ENCODE data around the gene FBXO46. TPM values are rescaled to one million over a fixed set of nuclear protein-coding genes. Genes with fewer than 3 reads are reported as not detected.

The FBXO46 gene
- polyA plus RNA-seq, 1 of the 3 experiments (the other 2 are of a cell fraction) = 5.6 TPM

DNA sequence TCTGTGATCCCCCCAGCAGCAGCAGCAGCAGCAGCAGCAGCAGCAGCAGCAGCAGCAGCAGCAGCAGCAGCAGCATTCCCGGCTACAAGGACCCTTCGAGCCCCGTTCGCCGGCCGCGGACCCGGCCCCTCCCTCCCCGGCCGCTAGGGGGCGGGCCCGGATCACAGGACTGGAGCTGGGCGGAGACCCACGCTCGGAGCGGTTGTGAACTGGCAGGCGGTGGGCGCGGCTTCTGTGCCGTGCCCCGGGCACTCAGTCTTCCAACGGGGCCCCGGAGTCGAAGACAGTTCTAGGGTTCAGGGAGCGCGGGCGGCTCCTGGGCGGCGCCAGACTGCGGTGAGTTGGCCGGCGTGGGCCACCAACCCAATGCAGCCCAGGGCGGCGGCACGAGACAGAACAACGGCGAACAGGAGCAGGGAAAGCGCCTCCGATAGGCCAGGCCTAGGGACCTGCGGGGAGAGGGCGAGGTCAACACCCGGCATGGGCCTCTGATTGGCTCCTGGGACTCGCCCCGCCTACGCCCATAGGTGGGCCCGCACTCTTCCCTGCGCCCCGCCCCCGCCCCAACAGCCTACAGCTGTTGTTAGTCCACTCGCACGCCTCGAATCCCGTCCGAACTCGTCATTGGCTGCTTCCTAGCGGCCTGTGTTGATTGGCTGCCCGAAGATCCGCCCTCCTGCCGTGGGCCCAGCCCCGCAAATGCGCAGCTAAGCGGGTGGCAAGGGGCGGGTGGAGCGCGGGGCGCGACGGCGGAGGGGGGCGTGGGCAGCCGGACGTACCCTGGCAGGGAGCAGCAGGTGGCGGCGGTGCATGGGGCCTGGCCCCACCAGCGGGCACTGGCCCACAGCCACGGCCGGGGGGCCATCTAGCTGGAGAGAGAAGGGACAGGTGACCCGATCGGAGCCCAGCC, 39.8 kb upstream of the FBXO46 start (continued):
- TF ChIP-seq, protein P1, sequence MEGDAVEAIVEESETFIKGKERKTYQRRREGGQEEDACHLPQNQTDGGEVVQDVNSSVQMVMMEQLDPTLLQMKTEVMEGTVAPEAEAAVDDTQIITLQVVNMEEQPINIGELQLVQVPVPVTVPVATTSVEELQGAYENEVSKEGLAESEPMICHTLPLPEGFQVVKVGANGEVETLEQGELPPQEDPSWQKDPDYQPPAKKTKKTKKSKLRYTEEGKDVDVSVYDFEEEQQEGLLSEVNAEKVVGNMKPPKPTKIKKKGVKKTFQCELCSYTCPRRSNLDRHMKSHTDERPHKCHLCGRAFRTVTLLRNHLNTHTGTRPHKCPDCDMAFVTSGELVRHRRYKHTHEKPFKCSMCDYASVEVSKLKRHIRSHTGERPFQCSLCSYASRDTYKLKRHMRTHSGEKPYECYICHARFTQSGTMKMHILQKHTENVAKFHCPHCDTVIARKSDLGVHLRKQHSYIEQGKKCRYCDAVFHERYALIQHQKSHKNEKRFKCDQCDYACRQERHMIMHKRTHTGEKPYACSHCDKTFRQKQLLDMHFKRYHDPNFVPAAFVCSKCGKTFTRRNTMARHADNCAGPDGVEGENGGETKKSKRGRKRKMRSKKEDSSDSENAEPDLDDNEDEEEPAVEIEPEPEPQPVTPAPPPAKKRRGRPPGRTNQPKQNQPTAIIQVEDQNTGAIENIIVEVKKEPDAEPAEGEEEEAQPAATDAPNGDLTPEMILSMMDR (IDR thresholded peaks at IDR 0.05) = peak; percentile 89
- TF ChIP-seq RCOR1 (IDR thresholded peaks at IDR 0.05; ENCODE audit: low read length) (no peak), JUND (IDR thresholded peaks at IDR 0.05) (no peak), POLR2AphosphoS5 (IDR thresholded peaks at IDR 0.05; ENCODE audit: low read depth, low read length) (peak; percentile 13; the same call in 1 of the 2 replicates), FOSL2 (IDR thresholded peaks at IDR 0.05; ENCODE audit: borderline replicate concordance, low read depth) (no peak), FOXJ3 (CRISPR knock-in tag; IDR thresholded peaks at IDR 0.05) (peak; percentile 63; the same call in 1 of the 2 replicates), SIN3A (IDR thresholded peaks at IDR 0.05; ENCODE audit: borderline replicate concordance, low read depth, low read length) (peak; percentile 50), MXI1 (IDR thresholded peaks at IDR 0.05; ENCODE audit: low read depth, low read length) (peak; percentile 29), GATA2 (CRISPR knock-in tag; IDR thresholded peaks at IDR 0.05) (no peak), ELF1 (IDR thresholded peaks at IDR 0.05) (no peak; the same call in 1 of the 2 replicates), RAD21 (IDR thresholded peaks at IDR 0.05; ENCODE audit: low read length) (peak; percentile 73), TAF1 (IDR thresholded peaks at IDR 0.05; ENCODE audit: borderline replicate concordance, low read depth, low read length) (0 out of 2 replicates have a peak, but pooled peaks have one; percentile 26), NFIC (IDR thresholded peaks at IDR 0.05; ENCODE audit: borderline replicate concordance) (no peak), GABPA (IDR thresholded peaks at IDR 0.05; ENCODE audit: low read depth) (no peak), MEF2A (IDR thresholded peaks at IDR 0.05; ENCODE audit: borderline replicate concordance, low read depth) (no peak; the same call in 1 of the 2 replicates), CHD2 (IDR thresholded peaks at IDR 0.05; ENCODE audit: low read length, partially characterized antibody) (peak; percentile 82), EZH2phosphoT487 (IDR thresholded peaks at IDR 0.05; ENCODE audit: borderline replicate concordance, low read depth) (no peak), RFX5 (IDR thresholded peaks at IDR 0.05; ENCODE audit: low read length) (peak; percentile 64), EP300 (IDR thresholded peaks at IDR 0.05; ENCODE audit: borderline replicate concordance in 1 of 2, low read depth in 1 of 2, low read length in 1 of 2) (no peak; a peak in 1 of 4 replicates)
- TF ChIP-seq, protein P2, sequence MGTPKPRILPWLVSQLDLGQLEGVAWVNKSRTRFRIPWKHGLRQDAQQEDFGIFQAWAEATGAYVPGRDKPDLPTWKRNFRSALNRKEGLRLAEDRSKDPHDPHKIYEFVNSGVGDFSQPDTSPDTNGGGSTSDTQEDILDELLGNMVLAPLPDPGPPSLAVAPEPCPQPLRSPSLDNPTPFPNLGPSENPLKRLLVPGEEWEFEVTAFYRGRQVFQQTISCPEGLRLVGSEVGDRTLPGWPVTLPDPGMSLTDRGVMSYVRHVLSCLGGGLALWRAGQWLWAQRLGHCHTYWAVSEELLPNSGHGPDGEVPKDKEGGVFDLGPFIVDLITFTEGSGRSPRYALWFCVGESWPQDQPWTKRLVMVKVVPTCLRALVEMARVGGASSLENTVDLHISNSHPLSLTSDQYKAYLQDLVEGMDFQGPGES (IDR thresholded peaks at IDR 0.05; ENCODE audit: low read depth, low read length) = no peak
- TF ChIP-seq, protein P3, sequence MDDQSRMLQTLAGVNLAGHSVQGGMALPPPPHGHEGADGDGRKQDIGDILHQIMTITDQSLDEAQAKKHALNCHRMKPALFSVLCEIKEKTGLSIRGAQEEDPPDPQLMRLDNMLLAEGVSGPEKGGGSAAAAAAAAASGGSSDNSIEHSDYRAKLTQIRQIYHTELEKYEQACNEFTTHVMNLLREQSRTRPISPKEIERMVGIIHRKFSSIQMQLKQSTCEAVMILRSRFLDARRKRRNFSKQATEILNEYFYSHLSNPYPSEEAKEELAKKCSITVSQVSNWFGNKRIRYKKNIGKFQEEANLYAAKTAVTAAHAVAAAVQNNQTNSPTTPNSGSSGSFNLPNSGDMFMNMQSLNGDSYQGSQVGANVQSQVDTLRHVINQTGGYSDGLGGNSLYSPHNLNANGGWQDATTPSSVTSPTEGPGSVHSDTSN (IDR thresholded peaks at IDR 0.05) = peak; percentile 88
- TF ChIP-seq, protein P4, sequence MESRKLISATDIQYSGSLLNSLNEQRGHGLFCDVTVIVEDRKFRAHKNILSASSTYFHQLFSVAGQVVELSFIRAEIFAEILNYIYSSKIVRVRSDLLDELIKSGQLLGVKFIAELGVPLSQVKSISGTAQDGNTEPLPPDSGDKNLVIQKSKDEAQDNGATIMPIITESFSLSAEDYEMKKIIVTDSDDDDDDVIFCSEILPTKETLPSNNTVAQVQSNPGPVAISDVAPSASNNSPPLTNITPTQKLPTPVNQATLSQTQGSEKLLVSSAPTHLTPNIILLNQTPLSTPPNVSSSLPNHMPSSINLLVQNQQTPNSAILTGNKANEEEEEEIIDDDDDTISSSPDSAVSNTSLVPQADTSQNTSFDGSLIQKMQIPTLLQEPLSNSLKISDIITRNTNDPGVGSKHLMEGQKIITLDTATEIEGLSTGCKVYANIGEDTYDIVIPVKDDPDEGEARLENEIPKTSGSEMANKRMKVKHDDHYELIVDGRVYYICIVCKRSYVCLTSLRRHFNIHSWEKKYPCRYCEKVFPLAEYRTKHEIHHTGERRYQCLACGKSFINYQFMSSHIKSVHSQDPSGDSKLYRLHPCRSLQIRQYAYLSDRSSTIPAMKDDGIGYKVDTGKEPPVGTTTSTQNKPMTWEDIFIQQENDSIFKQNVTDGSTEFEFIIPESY (IDR thresholded peaks at IDR 0.05; ENCODE audit: borderline replicate concordance, low read depth) = 0 out of 2 replicates have a peak, but pooled peaks have one; percentile 10
- TF ChIP-seq, protein P5, sequence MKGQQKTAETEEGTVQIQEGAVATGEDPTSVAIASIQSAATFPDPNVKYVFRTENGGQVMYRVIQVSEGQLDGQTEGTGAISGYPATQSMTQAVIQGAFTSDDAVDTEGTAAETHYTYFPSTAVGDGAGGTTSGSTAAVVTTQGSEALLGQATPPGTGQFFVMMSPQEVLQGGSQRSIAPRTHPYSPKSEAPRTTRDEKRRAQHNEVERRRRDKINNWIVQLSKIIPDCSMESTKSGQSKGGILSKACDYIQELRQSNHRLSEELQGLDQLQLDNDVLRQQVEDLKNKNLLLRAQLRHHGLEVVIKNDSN (IDR thresholded peaks at IDR 0.05; ENCODE audit: borderline replicate concordance, low read depth) = no peak
- TF ChIP-seq, protein P6, sequence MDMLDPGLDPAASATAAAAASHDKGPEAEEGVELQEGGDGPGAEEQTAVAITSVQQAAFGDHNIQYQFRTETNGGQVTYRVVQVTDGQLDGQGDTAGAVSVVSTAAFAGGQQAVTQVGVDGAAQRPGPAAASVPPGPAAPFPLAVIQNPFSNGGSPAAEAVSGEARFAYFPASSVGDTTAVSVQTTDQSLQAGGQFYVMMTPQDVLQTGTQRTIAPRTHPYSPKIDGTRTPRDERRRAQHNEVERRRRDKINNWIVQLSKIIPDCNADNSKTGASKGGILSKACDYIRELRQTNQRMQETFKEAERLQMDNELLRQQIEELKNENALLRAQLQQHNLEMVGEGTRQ (IDR thresholded peaks at IDR 0.05; ENCODE audit: borderline replicate concordance, low read depth, low read length) = no peak
